ENCODE data around the gene IL18R1. TPM values are rescaled to one million over a fixed set of nuclear protein-coding genes. Genes with fewer than 3 reads are reported as not detected.

Gene IL18R1
- 0.71 to 2.3 TPM (median 1.1 TPM) in 3 replicates for total RNA-seq

DNA sequence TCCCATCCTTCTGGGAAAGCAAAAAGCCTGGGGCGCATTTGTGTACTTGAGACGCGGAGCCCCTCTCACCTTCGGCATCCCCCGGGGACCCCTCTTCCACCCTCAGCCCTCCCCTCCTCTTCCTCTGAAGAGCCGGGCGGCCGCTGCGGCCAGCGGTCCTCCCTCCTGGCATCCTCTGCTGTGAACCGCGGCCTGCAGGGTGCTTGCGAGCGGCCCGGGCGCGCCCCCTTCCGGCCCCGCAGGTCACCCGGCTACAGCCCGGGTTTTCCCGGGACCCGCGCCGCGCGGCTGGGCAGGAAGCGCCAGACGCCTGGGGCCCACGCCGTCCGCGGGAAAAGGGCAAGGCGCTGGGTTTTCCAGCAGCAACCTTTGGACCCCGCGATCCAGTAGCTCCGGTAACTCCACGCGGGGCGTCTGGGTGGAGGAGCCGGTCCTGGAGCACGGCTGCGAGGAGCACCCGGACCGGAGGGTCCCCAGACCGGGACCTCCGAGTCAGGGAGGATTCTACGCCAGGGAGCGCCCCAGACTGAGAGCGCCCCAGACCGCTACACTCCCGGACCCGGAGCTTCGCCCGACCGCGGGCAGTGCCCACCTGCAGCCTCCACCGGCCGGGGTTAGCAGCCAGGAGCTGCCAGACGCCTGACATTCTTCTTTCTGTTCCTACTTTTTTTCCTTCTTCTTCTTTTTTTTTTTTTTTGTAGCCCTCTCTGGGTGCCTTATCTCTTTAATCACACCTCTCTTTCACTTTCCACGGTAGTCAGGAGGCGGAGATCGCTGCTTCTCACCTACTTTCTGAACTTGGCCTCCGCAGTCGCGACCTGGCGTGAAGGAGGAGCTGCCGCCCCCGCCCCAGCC, at the start of gene IL18R1:
Gene IL18R1, plus strand, starts transcription at position 271 of the 855 bp plus-strand sequence. CDS start 6,865 bp downstream, outside the sequence.
- peaks cover 60% of the 10 kb centered on the region for H3K27me3 Mint-ChIP-seq (ENCODE audit: low read depth)
- H3K36me3 Mint-ChIP-seq = no peaks in the 10 kb centered on the region
- DNase-seq (ENCODE audit: low spot score in 2 of 2, unreplicated experiment in 2 of 2) = peak; percentile 48 to 79
- H3K4me3 Mint-ChIP-seq = peak within 1 kb of the TSS; percentile 82
- no peaks in the 10 kb centered on the region for H3K9me3 Mint-ChIP-seq
- peaks cover 6% of the 10 kb centered on the region for H3K4me1 Mint-ChIP-seq
- no peak within 1 kb of the TSS for H3K27ac Mint-ChIP-seq
- TF ChIP-seq CTCF (IDR thresholded peaks at IDR 0.05; ENCODE audit: unreplicated experiment) = peak; percentile 74

- no peak overlapping the region for H3K4me3 Mint-ChIP-seq
- DNase-seq (ENCODE audit: low spot score in 2 of 2, unreplicated experiment in 2 of 2) = no peak
- H3K9me3 Mint-ChIP-seq = no peaks in the 10 kb centered on the region
- H3K27ac Mint-ChIP-seq = no peak overlapping the region
- H3K36me3 Mint-ChIP-seq = no peaks in the 10 kb centered on the region
- no peaks in the 10 kb centered on the region for H3K4me1 Mint-ChIP-seq
- no peak for TF ChIP-seq CTCF (IDR thresholded peaks at IDR 0.05; ENCODE audit: unreplicated experiment)
- peaks cover 45% of the 10 kb centered on the region for H3K27me3 Mint-ChIP-seq (ENCODE audit: low read depth)
Observed at GRCh38 chr2:102306125-102306524, 49.5 kb upstream of the IL18R1 start.

GRCh38 chr2:102310964-102311640, 44.5 kb upstream of the IL18R1 start, which contains the start of gene IL1RL1:
TSS of gene IL1RL1 (plus strand) at chr2:102311563. CDS start at chr2:102338265, 26,702 bp downstream.
- H3K4me1 Mint-ChIP-seq = no peaks in the 10 kb centered on the region

DNA sequence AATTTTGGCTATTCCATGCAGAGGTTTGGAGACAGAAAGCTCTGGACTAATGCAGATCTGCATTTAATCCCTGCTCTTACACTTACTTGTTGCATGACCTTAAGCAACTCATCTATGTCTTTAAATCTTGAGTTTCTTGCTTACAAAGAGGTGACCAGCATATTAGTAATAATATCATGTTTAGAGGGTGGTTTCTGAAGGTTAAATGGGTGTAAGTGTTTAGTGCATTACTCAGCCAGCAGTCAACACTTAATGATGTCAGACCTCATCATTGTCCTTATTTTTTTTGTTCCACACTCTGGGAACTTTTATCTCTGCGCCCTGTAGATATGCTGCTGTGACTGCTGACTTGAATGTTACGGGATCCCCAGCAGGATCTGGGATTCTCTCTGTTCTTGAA, 42.6 kb upstream of the IL18R1 start:
- no peak for TF ChIP-seq CTCF (IDR thresholded peaks at IDR 0.05; ENCODE audit: unreplicated experiment)
- DNase-seq (ENCODE audit: low spot score in 2 of 2, unreplicated experiment in 2 of 2) = no peak
- Mint-ChIP-seq H3K27me3 (ENCODE audit: low read depth) (peaks cover 13% of the 10 kb centered on the region), H3K36me3 (no peaks in the 10 kb centered on the region), H3K4me1 (no peaks in the 10 kb centered on the region), H3K9me3 (peaks cover 8% of the 10 kb centered on the region), H3K4me3 (no peak overlapping the region), H3K27ac (no peak overlapping the region)

More at GRCh38 chr2:102310964-102311640, 44.5 kb upstream of the IL18R1 start, which contains the start of gene IL1RL1:
- H3K27ac Mint-ChIP-seq = no peak within 1 kb of the TSS
- TF ChIP-seq CTCF (IDR thresholded peaks at IDR 0.05; ENCODE audit: unreplicated experiment) = no peak
- no peak for DNase-seq (ENCODE audit: low spot score in 2 of 2, unreplicated experiment in 2 of 2)
- no peaks in the 10 kb centered on the region for H3K36me3 Mint-ChIP-seq
- peaks cover 23% of the 10 kb centered on the region for H3K27me3 Mint-ChIP-seq (ENCODE audit: low read depth)
- H3K9me3 Mint-ChIP-seq = peaks cover 8% of the 10 kb centered on the region
- H3K4me3 Mint-ChIP-seq = no peak within 1 kb of the TSS

DNA sequence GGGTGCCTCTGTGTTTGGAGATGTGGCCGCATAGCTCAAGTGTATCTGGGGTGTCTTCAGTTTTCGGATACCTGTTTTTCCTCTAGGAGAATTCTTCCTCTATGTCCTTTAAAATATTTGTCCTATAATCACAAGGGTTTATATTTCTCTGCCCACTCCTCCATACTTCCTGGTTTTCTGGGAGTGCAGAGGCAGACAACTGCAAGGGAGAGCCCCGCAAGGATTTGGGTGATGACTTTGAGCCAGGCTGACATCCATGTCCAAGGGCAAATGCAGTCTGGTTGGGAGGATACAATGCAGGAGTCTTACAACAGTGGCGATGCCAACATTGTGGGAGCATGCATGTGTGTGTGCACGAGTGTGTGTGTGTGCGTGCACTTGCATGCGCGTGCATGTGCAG, 42.1 kb upstream of the IL18R1 start:
- no peak for DNase-seq (ENCODE audit: low spot score in 2 of 2, unreplicated experiment in 2 of 2)
- Mint-ChIP-seq H3K27me3 (ENCODE audit: low read depth) (peaks cover 9% of the 10 kb centered on the region), H3K36me3 (no peaks in the 10 kb centered on the region), H3K27ac (no peak overlapping the region), H3K9me3 (peaks cover 8% of the 10 kb centered on the region), H3K4me1 (no peaks in the 10 kb centered on the region), H3K4me3 (no peak overlapping the region)
- TF ChIP-seq CTCF (IDR thresholded peaks at IDR 0.05; ENCODE audit: unreplicated experiment) = no peak
